Naive thymus-derived CD4-positive, alpha-beta T cell (primary cell): ENCODE data around the gene DOCK2. TPM values are rescaled to one million over a fixed set of nuclear protein-coding genes. Genes with fewer than 3 reads are reported as not detected.

Source experiments
- ATAC-seq: fragments of 150-1000 bp; cut with Tn5 transposase; 2 replicates; pipeline ENCODE4 v1.10.0; 2021; ENCODE audit warnings: mild to moderate bottlenecking, moderate library complexity
- CTCF ChIA-PET: fragments of 350-600 bp; sonication (Branson Sonifier 250); formaldehyde crosslinking; loops from one replicate; lab custom pipeline; 2021; ENCODE audit warnings: antibody characterized with exemption; lab: Charles Lee
- POLR2A ChIA-PET: fragments of 350-600 bp; sonication (Branson Sonifier 250); formaldehyde crosslinking; loops from one replicate; lab custom pipeline; 2021; ENCODE audit warnings: antibody characterized with exemption, inconsistent platforms; lab: Charles Lee
- DNase-seq, 9 donors: peaks; one replicate each; pipeline versions ENCODE4 v3.0.0 to v3.0.0-alpha.2; 2020 to 2022; ENCODE audit warnings: mixed read lengths in 1 of 9
- H3K27ac ChIP-seq: one replicate; pipeline ENCODE4 v1.7.0; 2013; ENCODE audit warnings: mild to moderate bottlenecking, low read depth, low read length, moderate library complexity
- H3K27me3 ChIP-seq, 2 donors: one replicate each; pipeline ENCODE4 v1.7.0; 2013; ENCODE audit warnings: low read length in 2 of 2, mild to moderate bottlenecking in 2 of 2, moderate library complexity in 2 of 2; ENCODE audit not compliant: control insufficient read depth in 2 of 2, insufficient read depth in 2 of 2
- H3K36me3 ChIP-seq, 3 experiments: 1 replicate in 2 of 3; 2 replicates in 1 of 3; pipeline ENCODE4 v1.7.0; 2013; ENCODE audit warnings: low read length in 3 of 3, mild to moderate bottlenecking in 3 of 3, moderate library complexity in 1 of 3; ENCODE audit not compliant: insufficient read depth in 3 of 3, control insufficient read depth in 2 of 3
- H3K4me1 ChIP-seq, 2 donors: one replicate each; pipeline ENCODE4 v1.7.0; 2013; ENCODE audit warnings: low read length in 2 of 2, mild to moderate bottlenecking in 2 of 2, moderate library complexity in 1 of 2; ENCODE audit not compliant: control insufficient read depth in 2 of 2, insufficient read depth in 2 of 2
- H3K4me3 ChIP-seq: 2 replicates; pipeline ENCODE4 v1.7.0; 2013; ENCODE audit warnings: mild to moderate bottlenecking, low read length
- H3K9me3 ChIP-seq, 3 experiments: 1 replicate in 2 of 3; 2 replicates in 1 of 3; pipeline ENCODE4 v1.7.0; 2013; ENCODE audit warnings: low read length in 3 of 3; ENCODE audit not compliant: control insufficient read depth in 2 of 3
- H3K27ac Mint-ChIP-seq, 9 donors: one replicate each; pipeline ENCODE4 v1.8.0; 2020 to 2022; ENCODE audit warnings: mixed read lengths in 9 of 9, mild to moderate bottlenecking in 8 of 9, moderate library complexity in 5 of 9, inconsistent platforms in 2 of 9
- H3K27me3 Mint-ChIP-seq, 5 donors: one replicate each; pipeline ENCODE4 v1.8.0; 2021 to 2022; ENCODE audit warnings: mixed read lengths in 5 of 5, mild to moderate bottlenecking in 1 of 5
- H3K36me3 Mint-ChIP-seq, 5 donors: one replicate each; pipeline ENCODE4 v1.8.0; 2020 to 2022; ENCODE audit warnings: mixed read lengths in 5 of 5, mild to moderate bottlenecking in 3 of 5, inconsistent platforms in 1 of 5
- H3K4me1 Mint-ChIP-seq, 7 donors: one replicate each; pipeline ENCODE4 v1.8.0; 2020 to 2022; ENCODE audit warnings: mixed read lengths in 7 of 7, mild to moderate bottlenecking in 3 of 7, inconsistent platforms in 1 of 7
- H3K4me3 Mint-ChIP-seq, 10 donors: one replicate each; pipeline ENCODE4 v1.8.0; 2020 to 2022; ENCODE audit warnings: mild to moderate bottlenecking in 10 of 10, mixed read lengths in 10 of 10, moderate library complexity in 6 of 10, inconsistent platforms in 2 of 10
- H3K9me3 Mint-ChIP-seq, 11 donors: one replicate each; pipeline ENCODE4 v1.8.0; 2020 to 2022; ENCODE audit warnings: mixed read lengths in 11 of 11, mild to moderate bottlenecking in 4 of 11, inconsistent platforms in 1 of 11, moderate library complexity in 1 of 11
- intact Hi-C, 2 donors: fragments of 100-400 bp; cut with micrococcal nuclease; formaldehyde crosslinking; loops; one replicate each; pipeline ENCODE4 v1.15.1; 2023
- polyA plus RNA-seq, 2 donors: library from polyadenylated mRNA; unstranded; fragments of 300-500 nt; fragmentation: Illumina TruSeq; gene quantifications; one replicate each; pipeline ENCODE4 v1.2.3, GENCODE V29; 2021
- total RNA-seq, 6 experiments: library from RNA in 5 of 6; stranded (reverse) in 5 of 6; gene quantifications; 1 replicate in 5 of 6; 2 replicates in 1 of 6; pipeline ENCODE4 v1.2.3 and lab custom pipeline; 2021 to 2026

DOCK2 gene
- total and polyA plus RNA-seq, 7 experiments from 2014 or later = 63.7 to 345 (median 202) TPM

GRCh38 chr5:169695919-169696490, 58.9 kb downstream of the DOCK2 start:
- Histone ChIP-seq H3K36me3 (peaks cover 29 to 93% (median 48%) of the 10 kb centered on the region in 3 experiments), H3K9me3 (no peaks in the 10 kb centered on the region), H3K27me3 (no peaks in the 10 kb centered on the region), H3K4me1 (no peaks in the 10 kb centered on the region), H3K4me3 (no peak overlapping the region), H3K27ac (no peak overlapping the region)
- intact Hi-C loops = no loop called here
- H3K36me3 Mint-ChIP-seq = peaks cover 23 to 83% (median 43%) of the 10 kb centered on the region in 5 donors
- ChIA-PET POLR2A (interaction anchor here (0.6 kb wide), 1 partner anchor 10 kb away, joined by 3 read pairs; no protein-coding TSS in a partner anchor), CTCF (no interaction called here)
- H3K27me3 Mint-ChIP-seq = no peaks in the 10 kb centered on the region
- H3K27ac Mint-ChIP-seq = no peak overlapping the region
- H3K9me3 Mint-ChIP-seq = no peaks in the 10 kb centered on the region
- ATAC-seq = no peak
- DNase-seq = no peak
- H3K4me1 Mint-ChIP-seq = peaks cover 0 to 10% (median 0%) of the 10 kb centered on the region in 7 donors
- no peak overlapping the region for H3K4me3 Mint-ChIP-seq

- no peaks in the 10 kb centered on the region for H3K4me1 ChIP-seq
- no peaks in the 10 kb centered on the region for H3K27me3 ChIP-seq
- no peak overlapping the region for H3K4me3 ChIP-seq
- no peak overlapping the region for H3K27ac Mint-ChIP-seq
- POLR2A ChIA-PET = no interaction called here
- no peaks in the 10 kb centered on the region for H3K27me3 Mint-ChIP-seq
- no peaks in the 10 kb centered on the region for H3K9me3 ChIP-seq
- H3K27ac ChIP-seq = no peak overlapping the region
- CTCF ChIA-PET = no interaction called here
- DNase-seq (no peak), ATAC-seq (no peak)
- no peak overlapping the region for H3K4me3 Mint-ChIP-seq
- intact Hi-C loops = no loop called here
- H3K4me1 Mint-ChIP-seq = peaks cover 0 to 12% (median 0%) of the 10 kb centered on the region in 7 donors
- no peaks in the 10 kb centered on the region for H3K9me3 Mint-ChIP-seq
- H3K36me3 Mint-ChIP-seq = peaks cover 28 to 85% (median 45%) of the 10 kb centered on the region in 5 donors
- H3K36me3 ChIP-seq = peaks cover 29 to 95% (median 51%) of the 10 kb centered on the region in 3 experiments
Measured at GRCh38 chr5:169696621-169697510, 59.8 kb downstream of the DOCK2 start.

GRCh38 chr5:169697511-169697890, 60.4 kb downstream of the DOCK2 start:
- H3K36me3 Mint-ChIP-seq = peaks cover 34 to 90% (median 52%) of the 10 kb centered on the region in 5 donors
- intact Hi-C loops = no loop called here
- H3K9me3 Mint-ChIP-seq = no peaks in the 10 kb centered on the region
- Histone ChIP-seq H3K9me3 (no peaks in the 10 kb centered on the region), H3K4me3 (no peak overlapping the region), H3K36me3 (peaks cover 30 to 95% (median 55%) of the 10 kb centered on the region in 3 experiments), H3K4me1 (no peaks in the 10 kb centered on the region), H3K27me3 (no peaks in the 10 kb centered on the region), H3K27ac (no peak overlapping the region)
- no peak overlapping the region for H3K4me3 Mint-ChIP-seq
- H3K27ac Mint-ChIP-seq = peak overlapping the region in 1 of 9 donors; percentile 37
- DNase-seq = no peak
- ChIA-PET POLR2A (interaction anchor here (0.6 kb wide), 1 partner anchor 11 kb away, joined by 3 read pairs; no protein-coding TSS in a partner anchor), CTCF (no interaction called here)
- no peaks in the 10 kb centered on the region for H3K27me3 Mint-ChIP-seq
- no peak for ATAC-seq
- peaks cover 0 to 17% (median 0%) of the 10 kb centered on the region in 7 donors for H3K4me1 Mint-ChIP-seq

GRCh38 chr5:169697976-169698375, 60.9 kb downstream of the DOCK2 start:
- H3K36me3 Mint-ChIP-seq = peaks cover 35 to 89% (median 50%) of the 10 kb centered on the region in 5 donors
- Histone ChIP-seq H3K4me3 (no peak overlapping the region), H3K36me3 (peaks cover 31 to 95% (median 60%) of the 10 kb centered on the region in 3 experiments), H3K9me3 (no peaks in the 10 kb centered on the region), H3K27ac (no peak overlapping the region), H3K27me3 (no peaks in the 10 kb centered on the region), H3K4me1 (no peaks in the 10 kb centered on the region)
- no peaks in the 10 kb centered on the region for H3K9me3 Mint-ChIP-seq
- H3K4me1 Mint-ChIP-seq = peaks cover 0 to 21% (median 0%) of the 10 kb centered on the region in 7 donors
- intact Hi-C loops = no loop called here
- no peak overlapping the region for H3K27ac Mint-ChIP-seq
- H3K27me3 Mint-ChIP-seq = no peaks in the 10 kb centered on the region
- CTCF ChIA-PET = interaction anchor here (0.7 kb wide), 2 partner anchors 11 to 18 kb away, joined by 3 to 4 read pairs; no protein-coding TSS in a partner anchor
- ATAC-seq = no peak
- POLR2A ChIA-PET = interaction anchor here (0.6 kb wide), 1 partner anchor 12 kb away, joined by 3 read pairs; no protein-coding TSS in a partner anchor
- DNase-seq = no peak
- no peak overlapping the region for H3K4me3 Mint-ChIP-seq

- no peak overlapping the region for H3K27ac Mint-ChIP-seq
- no peaks in the 10 kb centered on the region for H3K27me3 Mint-ChIP-seq
- Histone ChIP-seq H3K36me3 (peaks cover 32 to 94% (median 63%) of the 10 kb centered on the region in 3 experiments), H3K27ac (no peak overlapping the region), H3K27me3 (no peaks in the 10 kb centered on the region), H3K4me3 (no peak overlapping the region), H3K4me1 (no peaks in the 10 kb centered on the region), H3K9me3 (no peaks in the 10 kb centered on the region)
- ATAC-seq = no peak
- ChIA-PET POLR2A (interaction anchor here (0.5 to 0.9 kb wide), 2 partner anchors 20 to 650 kb away, joined by 3 read pairs; no protein-coding TSS in a partner anchor), CTCF (no interaction called here)
- no peaks in the 10 kb centered on the region for H3K9me3 Mint-ChIP-seq
- DNase-seq = no peak
- intact Hi-C loops = no loop called here
- no peak overlapping the region for H3K4me3 Mint-ChIP-seq
- H3K36me3 Mint-ChIP-seq = peaks cover 32 to 83% (median 44%) of the 10 kb centered on the region in 5 donors
- peaks cover 0 to 21% (median 0%) of the 10 kb centered on the region in 7 donors for H3K4me1 Mint-ChIP-seq
Measured at GRCh38 chr5:169700611-169701010, 63.5 kb downstream of the DOCK2 start.

- POLR2A ChIA-PET = no interaction called here
- H3K9me3 Mint-ChIP-seq = no peaks in the 10 kb centered on the region
- peak overlapping the region in 1 of 9 donors; percentile 74 for H3K27ac Mint-ChIP-seq
- intact Hi-C loops = no loop called here
- Histone ChIP-seq H3K4me3 (no peak overlapping the region), H3K27me3 (no peaks in the 10 kb centered on the region), H3K4me1 (no peaks in the 10 kb centered on the region), H3K9me3 (no peaks in the 10 kb centered on the region), H3K36me3 (peaks cover 29 to 96% (median 53%) of the 10 kb centered on the region in 3 experiments), H3K27ac (no peak overlapping the region)
- H3K36me3 Mint-ChIP-seq = peaks cover 31 to 79% (median 41%) of the 10 kb centered on the region in 5 donors
- no peak overlapping the region for H3K4me3 Mint-ChIP-seq
- ATAC-seq (no peak), DNase-seq (no peak)
- CTCF ChIA-PET = no interaction called here
- H3K27me3 Mint-ChIP-seq = no peaks in the 10 kb centered on the region
- peaks cover 0 to 23% (median 0%) of the 10 kb centered on the region in 7 donors for H3K4me1 Mint-ChIP-seq
Measured at GRCh38 chr5:169701910-169702451, 64.9 kb downstream of the DOCK2 start.
